ENCODE measurements around the gene SGMS1.

The SGMS1 gene

DNA sequence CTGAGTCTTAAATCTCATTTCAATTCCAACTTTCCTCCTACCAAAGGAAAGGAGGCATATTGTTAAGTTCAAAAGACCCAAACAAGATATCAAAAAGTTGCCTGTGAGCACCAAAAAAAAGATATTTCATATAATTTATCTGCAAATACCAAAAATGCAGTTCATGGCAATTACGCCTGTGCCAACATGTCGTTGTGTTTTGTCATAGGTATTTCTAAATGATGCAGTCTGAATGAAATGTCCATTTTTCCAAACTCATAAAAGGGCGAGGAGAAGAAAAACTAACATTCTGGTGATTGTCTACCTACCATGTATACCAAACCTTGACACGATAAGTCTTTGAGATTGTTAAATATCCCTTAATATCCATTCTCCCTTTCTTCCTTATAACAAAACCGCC, 109.8 kb downstream of the SGMS1 start:
- TF ChIP-seq, protein P1, sequence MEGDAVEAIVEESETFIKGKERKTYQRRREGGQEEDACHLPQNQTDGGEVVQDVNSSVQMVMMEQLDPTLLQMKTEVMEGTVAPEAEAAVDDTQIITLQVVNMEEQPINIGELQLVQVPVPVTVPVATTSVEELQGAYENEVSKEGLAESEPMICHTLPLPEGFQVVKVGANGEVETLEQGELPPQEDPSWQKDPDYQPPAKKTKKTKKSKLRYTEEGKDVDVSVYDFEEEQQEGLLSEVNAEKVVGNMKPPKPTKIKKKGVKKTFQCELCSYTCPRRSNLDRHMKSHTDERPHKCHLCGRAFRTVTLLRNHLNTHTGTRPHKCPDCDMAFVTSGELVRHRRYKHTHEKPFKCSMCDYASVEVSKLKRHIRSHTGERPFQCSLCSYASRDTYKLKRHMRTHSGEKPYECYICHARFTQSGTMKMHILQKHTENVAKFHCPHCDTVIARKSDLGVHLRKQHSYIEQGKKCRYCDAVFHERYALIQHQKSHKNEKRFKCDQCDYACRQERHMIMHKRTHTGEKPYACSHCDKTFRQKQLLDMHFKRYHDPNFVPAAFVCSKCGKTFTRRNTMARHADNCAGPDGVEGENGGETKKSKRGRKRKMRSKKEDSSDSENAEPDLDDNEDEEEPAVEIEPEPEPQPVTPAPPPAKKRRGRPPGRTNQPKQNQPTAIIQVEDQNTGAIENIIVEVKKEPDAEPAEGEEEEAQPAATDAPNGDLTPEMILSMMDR (conservative IDR thresholded peaks at IDR 0.05; ENCODE audit: low read depth, low read length): no peak
- no peaks in the 10 kb centered on the region for H4K20me1 ChIP-seq (ENCODE audit: insufficient read depth)
- H3K27ac ChIP-seq: no peak overlapping the region
- peaks cover 44% of the 10 kb centered on the region for H3K4me1 ChIP-seq (ENCODE audit: low read depth, poor library complexity, severe bottlenecking)
- peak overlapping the region; percentile 76; the same call in 1 of the 2 replicates for H3K4me2 ChIP-seq
- no peak overlapping the region for H3K4me3 ChIP-seq (IDR thresholded peaks at IDR 0.05; ENCODE audit: insufficient read depth, low read depth, low read length)
- H3K27me3 ChIP-seq (ENCODE audit: insufficient read depth, low read depth): no peaks in the 10 kb centered on the region
- no peak overlapping the region for H3K9ac ChIP-seq
- H3K79me2 ChIP-seq (ENCODE audit: insufficient read depth, low read depth): peaks cover 3% of the 10 kb centered on the region; the same call in 1 of the 2 replicates
- no peaks in the 10 kb centered on the region for H3K36me3 ChIP-seq (ENCODE audit: insufficient read depth)
- no peak overlapping the region for H2AFZ ChIP-seq (ENCODE audit: low read depth)

GRCh38 chr10:50512743-50513416, 110.9 kb downstream of the SGMS1 start:
- Histone ChIP-seq H3K36me3 (ENCODE audit: insufficient read depth) (no peaks in the 10 kb centered on the region), H2AFZ (ENCODE audit: low read depth) (no peak overlapping the region), H3K4me3 (IDR thresholded peaks at IDR 0.05; ENCODE audit: insufficient read depth, low read depth, low read length) (no peak overlapping the region), H3K4me2 (peak overlapping the region; percentile 76), H3K27ac (peak overlapping the region; percentile 37; the same call in 1 of the 2 replicates), H3K9ac (no peak overlapping the region), H4K20me1 (ENCODE audit: insufficient read depth) (no peaks in the 10 kb centered on the region), H3K4me1 (ENCODE audit: low read depth, poor library complexity, severe bottlenecking) (peaks cover 46% of the 10 kb centered on the region), H3K27me3 (ENCODE audit: insufficient read depth, low read depth) (no peaks in the 10 kb centered on the region), H3K79me2 (ENCODE audit: insufficient read depth, low read depth) (peaks cover 3% of the 10 kb centered on the region; the same call in 1 of the 2 replicates)
- TF ChIP-seq, protein P1 (conservative IDR thresholded peaks at IDR 0.05; ENCODE audit: low read depth, low read length): no peak

- Histone ChIP-seq H3K4me3 (IDR thresholded peaks at IDR 0.05; ENCODE audit: insufficient read depth, low read depth, low read length) (no peak overlapping the region), H4K20me1 (ENCODE audit: insufficient read depth) (no peaks in the 10 kb centered on the region), H3K4me2 (peak overlapping the region; percentile 76), H3K4me1 (ENCODE audit: low read depth, poor library complexity, severe bottlenecking) (peaks cover 46% of the 10 kb centered on the region), H3K27me3 (ENCODE audit: insufficient read depth, low read depth) (no peaks in the 10 kb centered on the region), H3K9ac (no peak overlapping the region), H3K36me3 (ENCODE audit: insufficient read depth) (no peaks in the 10 kb centered on the region), H3K79me2 (ENCODE audit: insufficient read depth, low read depth) (peaks cover 3% of the 10 kb centered on the region; the same call in 1 of the 2 replicates), H2AFZ (ENCODE audit: low read depth) (no peak overlapping the region), H3K27ac (no peak overlapping the region)
- TF ChIP-seq, protein P1 (conservative IDR thresholded peaks at IDR 0.05; ENCODE audit: low read depth, low read length): no peak
Observed at GRCh38 chr10:50512214-50512595, 111.6 kb downstream of the SGMS1 start.

- Histone ChIP-seq H3K27ac (no peak overlapping the region), H3K4me1 (ENCODE audit: low read depth, poor library complexity, severe bottlenecking) (peaks cover 46% of the 10 kb centered on the region), H3K27me3 (ENCODE audit: insufficient read depth, low read depth) (no peaks in the 10 kb centered on the region), H2AFZ (ENCODE audit: low read depth) (no peak overlapping the region), H3K9ac (no peak overlapping the region), H3K79me2 (ENCODE audit: insufficient read depth, low read depth) (peaks cover 3% of the 10 kb centered on the region; the same call in 1 of the 2 replicates), H3K4me2 (peak overlapping the region; percentile 76), H3K4me3 (IDR thresholded peaks at IDR 0.05; ENCODE audit: insufficient read depth, low read depth, low read length) (no peak overlapping the region), H3K36me3 (ENCODE audit: insufficient read depth) (no peaks in the 10 kb centered on the region), H4K20me1 (ENCODE audit: insufficient read depth) (no peaks in the 10 kb centered on the region)
- TF ChIP-seq, protein P1 (conservative IDR thresholded peaks at IDR 0.05; ENCODE audit: low read depth, low read length): no peak
Observed at GRCh38 chr10:50511492-50512213, 112.1 kb downstream of the SGMS1 start.

Measured in KMS-11 (cell line).